PFSK-1 (cell line): ENCODE data around the gene ATXN1.
A peak's percentile ranks its signal among the peaks of the same experiment; 100 is the strongest.

Experiments
- FOXP2 ChIP-seq: optimal IDR thresholded peaks from 2 replicates; pipeline ENCODE3; 2011; ENCODE audit warnings: borderline replicate concordance, control low read depth, inconsistent platforms; ENCODE audit not compliant: insufficient read depth; ENCODE audit errors: extremely low read length, extremely low read depth
- POLR2AphosphoS5 ChIP-seq: IDR thresholded peaks from 2 replicates; pipeline ENCODE4 v1.6.1; 2012; ENCODE audit warnings: low read depth, mild to moderate bottlenecking, control low read depth, low read length, moderate library complexity
- SIN3A ChIP-seq: IDR thresholded peaks from 2 replicates; pipeline ENCODE4 v1.6.1; 2012; ENCODE audit warnings: mild to moderate bottlenecking, low read length, moderate library complexity, borderline replicate concordance; ENCODE audit not compliant: insufficient read depth
- TAF1 ChIP-seq: IDR thresholded peaks from 2 replicates; pipeline ENCODE4 v1.6.1; 2012; ENCODE audit warnings: low read length, control low read depth, borderline replicate concordance; ENCODE audit not compliant: insufficient read depth
- TF ChIP-seq, protein P1 (sequence below), 2 experiments: IDR thresholded peaks; 2 replicates each; pipeline versions ENCODE4 v1.6.1 to v1.8.0; 2011 to 2012; ENCODE audit warnings: low read depth in 2 of 2, low read length in 2 of 2, control low read depth in 1 of 2, inconsistent platforms in 1 of 2, mild to moderate bottlenecking in 1 of 2, moderate library complexity in 1 of 2; ENCODE audit not compliant: insufficient read depth in 1 of 2

The ATXN1 gene

DNA sequence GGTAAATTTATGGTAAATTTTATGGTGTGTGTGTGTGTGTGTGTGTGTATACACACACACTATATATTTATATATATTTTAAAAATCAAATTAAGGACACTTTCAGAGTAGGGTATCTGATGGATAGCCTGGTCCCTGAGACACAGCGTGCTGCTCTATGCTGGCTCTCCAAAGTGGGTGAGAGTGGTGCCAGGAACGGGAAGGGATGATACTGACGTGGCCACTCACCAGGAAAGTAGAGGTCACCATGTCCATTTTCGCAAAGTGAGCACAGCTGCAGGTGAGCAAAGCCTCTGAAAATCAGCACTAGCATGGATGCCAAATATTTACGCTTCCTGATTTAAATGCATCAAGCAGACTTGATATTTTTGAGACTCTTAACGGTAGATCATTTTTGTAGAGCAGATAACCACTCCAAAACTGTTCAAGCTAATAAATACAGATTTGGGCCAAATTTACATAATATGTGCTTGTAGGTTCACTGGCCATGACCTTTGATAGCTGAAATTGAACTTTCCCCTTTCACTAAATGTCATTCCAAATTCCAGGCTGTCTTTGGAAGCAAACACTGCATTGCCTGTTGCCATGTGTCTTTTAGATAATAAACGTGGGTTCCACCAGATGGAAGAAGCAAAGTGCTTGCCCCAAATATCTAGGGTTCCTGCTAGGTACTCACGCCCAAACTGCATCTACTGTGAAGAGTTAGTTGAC is 116.6 kb downstream of the ATXN1 start:
- TF ChIP-seq TAF1 (no peak), SIN3A (no peak), FOXP2 (no peak), POLR2AphosphoS5 (no peak; the same call in 1 of the 2 replicates)
- TF ChIP-seq, protein P1, sequence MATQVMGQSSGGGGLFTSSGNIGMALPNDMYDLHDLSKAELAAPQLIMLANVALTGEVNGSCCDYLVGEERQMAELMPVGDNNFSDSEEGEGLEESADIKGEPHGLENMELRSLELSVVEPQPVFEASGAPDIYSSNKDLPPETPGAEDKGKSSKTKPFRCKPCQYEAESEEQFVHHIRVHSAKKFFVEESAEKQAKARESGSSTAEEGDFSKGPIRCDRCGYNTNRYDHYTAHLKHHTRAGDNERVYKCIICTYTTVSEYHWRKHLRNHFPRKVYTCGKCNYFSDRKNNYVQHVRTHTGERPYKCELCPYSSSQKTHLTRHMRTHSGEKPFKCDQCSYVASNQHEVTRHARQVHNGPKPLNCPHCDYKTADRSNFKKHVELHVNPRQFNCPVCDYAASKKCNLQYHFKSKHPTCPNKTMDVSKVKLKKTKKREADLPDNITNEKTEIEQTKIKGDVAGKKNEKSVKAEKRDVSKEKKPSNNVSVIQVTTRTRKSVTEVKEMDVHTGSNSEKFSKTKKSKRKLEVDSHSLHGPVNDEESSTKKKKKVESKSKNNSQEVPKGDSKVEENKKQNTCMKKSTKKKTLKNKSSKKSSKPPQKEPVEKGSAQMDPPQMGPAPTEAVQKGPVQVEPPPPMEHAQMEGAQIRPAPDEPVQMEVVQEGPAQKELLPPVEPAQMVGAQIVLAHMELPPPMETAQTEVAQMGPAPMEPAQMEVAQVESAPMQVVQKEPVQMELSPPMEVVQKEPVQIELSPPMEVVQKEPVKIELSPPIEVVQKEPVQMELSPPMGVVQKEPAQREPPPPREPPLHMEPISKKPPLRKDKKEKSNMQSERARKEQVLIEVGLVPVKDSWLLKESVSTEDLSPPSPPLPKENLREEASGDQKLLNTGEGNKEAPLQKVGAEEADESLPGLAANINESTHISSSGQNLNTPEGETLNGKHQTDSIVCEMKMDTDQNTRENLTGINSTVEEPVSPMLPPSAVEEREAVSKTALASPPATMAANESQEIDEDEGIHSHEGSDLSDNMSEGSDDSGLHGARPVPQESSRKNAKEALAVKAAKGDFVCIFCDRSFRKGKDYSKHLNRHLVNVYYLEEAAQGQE (IDR thresholded peaks at IDR 0.05; ENCODE audit: insufficient read depth in 1 of 2, low read depth in 2 of 2, low read length in 2 of 2), result no peak

DNA sequence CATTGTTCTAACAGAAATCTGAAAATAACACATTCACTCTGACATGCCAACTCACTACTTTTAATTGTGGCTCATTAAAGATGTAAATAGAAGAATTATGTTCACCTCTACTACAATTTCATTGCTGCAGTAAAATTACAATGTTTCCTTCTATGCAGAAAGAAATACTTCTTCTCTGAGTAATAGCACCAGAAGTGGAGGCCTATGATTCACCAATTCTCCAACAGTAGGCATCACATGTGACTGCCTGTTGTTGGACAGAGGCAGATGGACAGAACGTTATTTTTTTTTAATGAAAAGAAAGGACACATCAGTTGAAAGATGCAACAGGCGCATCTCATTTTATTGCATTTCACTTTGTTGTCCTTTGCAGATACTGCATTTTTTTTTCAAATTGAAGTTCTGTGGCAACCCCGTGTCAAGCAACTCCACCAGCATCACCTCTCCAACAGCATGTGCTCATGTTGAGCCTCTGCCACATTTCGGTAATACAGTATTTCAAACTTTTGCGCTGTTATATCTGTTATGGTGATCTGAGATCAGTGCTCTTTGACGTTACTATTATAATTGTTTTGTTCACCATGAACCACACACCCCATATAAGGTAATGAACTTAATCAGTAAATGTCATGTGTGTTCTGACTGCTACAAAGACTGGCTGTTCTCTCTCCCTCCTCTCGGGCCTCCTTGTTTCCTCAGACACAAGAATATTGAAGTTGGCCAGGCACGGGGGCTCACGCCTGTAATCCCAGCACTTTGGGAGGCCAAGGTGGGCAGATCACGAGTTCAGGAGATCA is 121.4 kb downstream of the ATXN1 start:
- TF ChIP-seq SIN3A (no peak), POLR2AphosphoS5 (no peak), TAF1 (no peak)
- TF ChIP-seq, protein P1 (IDR thresholded peaks at IDR 0.05; ENCODE audit: insufficient read depth in 1 of 2, low read depth in 2 of 2, low read length in 2 of 2), result peak in 1 of 2 experiments; percentile 77; a peak in 2 of 4 replicates

DNA sequence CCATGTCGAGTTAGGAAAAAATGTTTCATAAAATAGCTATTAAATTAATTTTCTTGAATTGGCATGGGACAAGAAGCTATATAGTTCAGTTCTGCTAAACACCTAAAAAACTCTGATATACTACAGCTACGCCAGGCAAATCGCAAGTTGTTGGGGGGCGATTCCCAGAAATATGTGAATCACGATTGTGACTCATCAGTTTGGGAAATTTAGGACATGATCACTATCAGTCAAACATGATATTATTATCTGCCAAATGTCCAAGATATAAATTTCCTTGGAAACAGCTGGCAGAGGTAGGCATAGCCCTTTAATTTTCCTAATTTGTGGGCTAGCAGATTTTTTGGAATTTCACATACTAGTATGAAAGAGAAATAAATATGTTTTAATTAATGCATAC is 123.6 kb downstream of the ATXN1 start:
- no peak for TF ChIP-seq TAF1
- no peak for TF ChIP-seq SIN3A
- TF ChIP-seq POLR2AphosphoS5, result no peak
- TF ChIP-seq FOXP2, result no peak
- TF ChIP-seq, protein P1 (IDR thresholded peaks at IDR 0.05; ENCODE audit: insufficient read depth in 1 of 2, low read depth in 2 of 2, low read length in 2 of 2), result no peak

DNA sequence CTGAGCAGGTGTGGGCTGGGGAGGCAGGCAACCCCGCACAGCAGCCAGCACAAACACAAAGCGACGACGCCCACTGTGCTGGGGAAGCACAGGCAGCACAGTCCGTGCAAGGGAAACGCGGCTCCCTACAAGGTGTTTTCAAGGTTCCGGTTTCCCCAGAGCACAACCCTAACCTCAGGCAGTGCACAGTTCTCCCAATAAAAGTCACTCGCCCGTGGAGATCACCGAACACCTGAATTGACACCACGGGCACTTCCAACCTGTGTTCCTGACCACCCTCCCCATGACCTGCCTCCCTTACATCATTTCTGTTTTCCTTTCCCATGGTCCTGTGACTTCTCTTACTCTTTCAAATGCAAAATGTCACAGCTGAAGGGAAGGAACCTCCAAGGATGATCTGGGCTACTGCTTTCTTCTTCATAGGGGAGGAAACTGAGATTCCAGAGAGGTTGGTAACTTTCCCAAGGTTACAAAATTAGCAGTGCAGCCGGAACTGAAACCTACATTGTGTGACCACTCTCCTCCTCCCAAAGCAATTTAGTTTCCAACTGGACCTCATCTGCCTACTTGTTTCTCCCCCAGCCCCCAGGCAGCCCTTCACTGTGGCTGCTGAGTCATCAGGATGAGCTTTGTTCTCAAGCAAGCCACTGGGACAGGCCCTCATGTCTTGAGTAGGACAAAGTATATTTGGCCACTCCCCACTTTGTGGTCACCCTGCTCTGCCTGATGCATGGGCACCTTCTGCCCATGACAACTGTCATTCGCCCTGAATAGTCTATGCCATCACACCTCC is 125.3 kb downstream of the ATXN1 start:
- TF ChIP-seq, protein P1 (IDR thresholded peaks at IDR 0.05; ENCODE audit: insufficient read depth in 1 of 2, low read depth in 2 of 2, low read length in 2 of 2), result no peak
- TF ChIP-seq POLR2AphosphoS5 (no peak), FOXP2 (no peak), SIN3A (no peak), TAF1 (no peak)
